Measurements from ENCODE around the gene LIM2.

Gene LIM2

DNA sequence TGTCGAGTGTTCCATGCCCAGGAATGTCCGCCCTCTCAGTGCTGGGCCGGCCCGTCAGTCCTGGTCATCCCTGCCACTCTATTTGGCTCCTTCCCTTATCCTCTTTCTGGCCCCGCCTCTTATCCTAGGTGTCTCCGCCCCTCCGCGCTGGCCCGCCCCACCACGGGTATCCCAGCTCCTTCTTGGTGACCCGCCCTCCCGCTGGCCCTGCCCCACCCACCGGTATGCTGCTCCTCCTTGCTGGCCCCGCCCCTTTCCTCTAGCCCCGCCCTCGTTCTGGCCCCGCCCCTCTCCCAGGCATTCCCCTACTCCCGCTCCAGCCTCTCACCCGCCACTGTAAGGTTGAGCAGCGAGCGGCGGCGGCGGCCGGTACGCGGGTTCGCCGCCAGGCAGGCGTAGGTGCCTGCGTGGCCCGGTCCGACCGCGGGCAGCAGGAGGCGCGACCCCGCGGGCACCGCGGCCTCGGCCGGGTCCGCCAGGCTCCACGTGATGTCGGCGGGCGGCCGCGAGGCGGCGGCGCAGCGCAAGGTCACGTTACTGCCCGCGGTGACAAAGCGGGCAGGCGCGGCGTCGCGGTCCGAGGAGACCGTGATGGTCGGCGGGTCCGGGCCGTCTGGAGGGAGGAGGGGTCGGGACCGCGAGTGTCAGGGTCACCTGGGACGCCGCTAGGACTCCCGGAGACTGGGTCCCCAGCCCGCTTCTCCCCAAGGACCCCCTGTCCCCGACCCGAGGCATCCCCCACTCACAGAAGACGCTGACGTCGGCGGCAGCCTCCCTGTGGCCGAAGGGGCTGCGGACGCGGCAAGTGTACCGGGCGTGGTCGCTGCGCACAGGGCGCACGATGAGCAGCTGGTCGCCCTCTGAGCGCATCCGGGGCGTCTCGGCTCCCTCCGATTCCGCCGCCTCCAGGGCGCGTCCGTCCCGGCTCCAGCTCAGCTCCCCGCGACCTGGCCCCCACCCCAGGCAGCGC lies 47.8 kb downstream of the LIM2 start:
- peak; percentile 97 to 99 for DNase-seq (ENCODE audit: low read depth in 2 of 2)

DNA sequence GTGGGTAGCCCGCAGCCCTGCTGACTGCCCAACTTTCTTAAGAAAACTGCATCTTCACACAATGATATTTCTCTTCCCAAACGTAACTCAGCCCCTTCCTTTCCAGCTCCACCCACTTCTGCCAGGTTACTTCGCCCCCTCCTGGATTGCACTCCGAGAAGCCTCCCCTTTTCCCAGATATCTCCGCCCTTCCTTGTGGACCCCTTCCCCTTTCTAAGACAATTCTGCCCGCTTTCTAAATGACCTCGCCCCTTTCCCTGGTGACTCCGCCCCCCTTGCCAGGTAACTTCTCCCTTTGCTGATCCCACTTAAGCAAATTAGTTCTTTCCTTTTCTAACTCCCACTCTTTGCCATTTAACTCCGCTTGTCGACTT lies 48.5 kb downstream of the LIM2 start:
- DNase-seq (ENCODE audit: low read depth in 2 of 2) = peak; percentile 23 to 32

DNA sequence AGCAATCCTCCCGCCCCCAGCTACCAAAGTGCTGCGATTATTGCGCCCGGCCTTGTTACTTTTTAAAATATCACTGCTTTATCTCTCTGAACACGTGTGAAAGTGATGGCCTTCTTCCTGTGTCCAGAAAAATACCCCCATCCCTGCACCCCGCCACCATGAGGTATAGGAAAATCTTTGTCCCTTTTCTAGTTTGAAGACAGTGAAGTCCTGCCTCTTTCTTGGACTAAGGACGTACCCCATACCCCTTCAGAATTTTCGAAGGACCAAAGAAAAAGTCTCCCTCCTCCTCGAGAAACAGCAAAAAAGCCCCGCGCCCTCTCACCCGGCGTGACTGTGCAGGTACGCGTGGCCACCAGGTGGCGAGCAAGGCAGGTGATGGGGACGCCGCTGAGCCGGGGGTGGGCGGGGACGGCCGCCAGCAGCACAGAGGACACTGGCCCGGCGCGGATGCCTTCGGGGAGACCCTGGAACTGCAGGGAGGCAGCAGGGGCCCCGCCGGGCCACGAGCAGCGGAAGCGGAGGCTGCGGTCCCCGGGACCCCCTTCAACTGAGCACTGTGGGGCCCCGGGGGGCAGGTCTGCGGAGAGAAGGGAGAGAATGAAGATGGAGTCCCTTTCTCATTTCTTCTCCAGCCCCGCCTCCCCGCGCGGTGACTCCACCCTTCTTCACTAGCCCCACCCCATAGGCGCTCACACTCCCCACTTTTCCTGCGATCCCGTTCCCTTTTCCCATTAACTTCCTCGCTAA lies 49.0 kb downstream of the LIM2 start:
- peak; percentile 87 to 88 for DNase-seq (ENCODE audit: low read depth in 2 of 2)

DNA sequence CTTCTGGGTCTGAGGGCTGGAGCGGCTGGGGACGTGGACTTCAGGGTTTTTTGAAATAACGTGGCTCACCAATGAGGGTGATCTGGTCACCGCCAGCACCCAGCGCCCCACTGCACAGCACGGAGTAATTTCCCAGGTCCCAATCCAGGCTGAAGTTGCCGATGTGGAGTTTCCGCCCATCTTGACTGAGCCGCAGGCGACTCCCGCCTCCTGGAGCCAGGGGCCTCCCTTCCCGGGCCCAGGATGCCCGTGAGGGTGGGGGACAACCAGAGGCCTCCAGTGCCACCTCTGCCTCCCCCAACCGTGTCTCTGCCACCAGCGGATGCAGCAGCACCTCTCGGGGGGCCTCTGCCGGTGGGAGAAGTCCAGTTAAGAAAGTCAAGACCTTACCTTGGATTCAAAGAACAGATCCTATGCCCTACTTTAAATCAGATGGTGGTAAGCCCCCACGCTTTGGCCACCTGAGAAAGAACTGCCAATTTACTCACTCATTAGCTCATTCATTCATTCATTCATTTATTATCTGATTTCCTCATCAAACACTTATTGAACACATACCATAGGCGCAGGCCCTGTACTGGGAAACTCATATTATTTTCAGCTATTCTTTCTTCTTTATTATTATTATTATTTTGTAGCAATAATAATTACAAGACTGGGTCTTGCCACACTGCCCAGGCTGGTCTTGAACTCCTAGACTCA lies 49.8 kb downstream of the LIM2 start:
- no peak for DNase-seq (ENCODE audit: low read depth in 2 of 2)

DNA sequence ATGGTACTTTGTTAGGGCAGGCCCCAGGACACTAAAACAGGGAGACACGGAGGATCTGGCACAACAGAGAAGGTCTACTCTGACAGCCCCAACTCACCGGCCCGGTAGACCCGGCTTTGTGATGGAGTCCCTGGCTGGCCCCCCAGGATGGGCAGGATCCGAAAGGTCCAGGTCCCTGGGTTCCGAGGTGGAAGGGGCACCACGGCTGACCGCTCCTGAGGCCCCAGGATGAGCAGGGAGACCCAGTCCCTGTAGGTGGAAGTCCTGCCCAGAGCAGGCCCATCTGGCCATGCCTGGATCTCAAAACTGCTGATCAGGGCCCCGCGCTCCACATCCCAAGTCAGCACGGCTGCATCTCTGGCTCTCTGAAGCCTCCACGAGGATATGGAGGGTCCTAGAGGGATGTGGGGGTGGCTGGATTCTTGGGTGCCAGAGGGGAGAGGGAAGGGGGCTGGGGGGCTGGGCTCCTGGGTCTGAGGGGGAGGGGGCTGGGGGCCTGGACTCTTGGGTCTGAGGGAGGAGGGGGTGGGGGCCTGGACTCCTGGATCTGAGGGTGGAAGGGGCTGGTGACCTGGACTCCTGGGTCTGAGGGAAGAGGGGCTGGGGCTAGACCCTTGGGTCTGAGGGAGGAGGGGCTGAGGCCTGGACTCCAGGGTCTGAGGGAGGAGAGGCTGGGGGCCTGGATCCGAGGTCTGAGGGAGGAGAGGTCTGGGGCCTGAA lies 50.5 kb downstream of the LIM2 start:
- DNase-seq (ENCODE audit: low read depth in 2 of 2) = no peak

DNA sequence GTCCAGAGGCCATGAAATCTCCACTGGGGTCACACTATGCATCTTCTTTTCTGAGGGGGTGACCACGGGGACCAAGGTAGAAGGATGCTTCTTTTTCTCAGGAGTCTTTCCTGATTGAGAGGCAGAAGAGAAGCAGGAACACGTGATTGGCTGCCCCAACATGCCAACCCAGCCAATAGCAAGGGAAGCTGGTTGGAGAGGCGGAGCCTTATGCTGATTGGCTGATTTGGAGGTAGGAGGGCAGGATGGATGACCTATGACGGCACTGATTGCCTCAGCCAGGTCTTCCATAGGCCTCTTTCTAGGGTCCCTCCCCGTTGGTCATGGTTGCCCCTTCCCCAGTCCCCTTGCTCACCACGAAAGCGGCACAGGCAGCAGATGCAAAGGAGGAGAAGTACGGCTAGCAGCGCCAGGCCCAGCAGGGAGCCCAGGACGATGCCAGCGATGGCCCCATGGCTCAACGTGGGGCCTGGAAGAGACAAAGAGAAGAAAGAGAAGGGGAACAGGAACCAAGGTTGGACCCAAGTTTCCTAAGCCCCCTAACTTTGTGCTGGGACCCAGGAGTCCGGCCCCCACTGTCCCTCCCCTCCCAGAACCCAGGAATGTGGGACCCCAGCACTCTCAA lies 53.8 kb downstream of the LIM2 start:
- no peak for DNase-seq (ENCODE audit: low read depth in 2 of 2)

DNA sequence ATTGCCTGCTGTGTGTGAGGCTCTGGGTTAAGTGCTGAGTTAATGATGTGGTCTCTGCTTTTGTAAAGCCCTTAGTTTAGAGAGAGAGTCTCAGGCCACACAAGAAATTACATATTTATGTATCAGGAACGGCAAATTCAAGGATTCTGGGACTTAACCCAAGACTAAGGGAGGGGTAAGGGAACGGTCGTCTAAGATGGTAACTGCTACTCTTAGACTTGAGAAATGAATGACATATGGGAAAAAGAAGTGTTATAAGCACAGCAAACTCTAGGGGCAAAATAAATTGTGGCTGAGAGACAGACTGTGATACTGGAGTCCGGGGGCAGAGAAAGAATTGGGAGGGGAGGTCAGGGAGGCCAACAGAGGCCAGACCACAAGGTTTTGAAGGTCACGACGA lies 56.1 kb downstream of the LIM2 start:
- no peak for DNase-seq (ENCODE audit: low read depth in 2 of 2)

DNA sequence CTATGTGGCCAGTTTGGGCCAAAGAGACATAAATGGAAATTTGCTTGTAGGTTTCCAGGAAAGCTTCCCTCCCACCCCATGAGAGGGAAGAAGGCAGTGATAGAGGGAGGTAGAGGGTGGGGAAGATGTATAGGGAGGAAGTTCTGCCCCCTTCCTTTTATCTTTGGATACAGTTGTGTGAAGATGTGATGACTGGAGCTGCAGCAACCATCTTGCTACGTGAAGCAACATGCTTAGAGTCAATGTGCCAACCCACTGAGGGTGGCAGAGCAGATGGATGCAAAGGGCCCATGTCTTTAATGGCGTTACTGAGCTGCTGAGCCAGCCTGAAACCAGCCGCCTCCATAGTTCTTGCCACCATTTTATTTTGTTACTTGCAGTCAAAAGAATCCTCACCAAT lies 56.6 kb downstream of the LIM2 start:
- DNase-seq (ENCODE audit: low read depth in 2 of 2) = no peak

DNA sequence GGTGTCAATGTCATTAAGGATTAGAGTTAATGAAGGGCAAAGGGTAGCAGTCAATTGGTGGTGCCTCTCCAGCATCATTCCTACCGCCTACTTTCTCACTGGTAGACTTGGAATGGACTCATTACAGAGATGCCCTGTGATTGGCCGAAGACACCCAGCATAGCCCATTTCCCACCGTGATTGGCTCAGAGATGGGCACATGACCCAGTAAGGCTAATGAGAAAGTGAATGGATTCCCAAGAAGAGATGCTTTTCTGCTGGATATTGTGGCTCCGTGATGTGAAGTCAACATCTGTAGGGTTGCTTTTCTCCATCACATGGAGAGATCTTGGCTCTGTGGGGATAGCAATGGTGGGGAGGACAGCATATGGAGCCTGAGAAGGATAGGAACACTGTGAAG lies 57.4 kb downstream of the LIM2 start:
- DNase-seq (ENCODE audit: low read depth in 2 of 2) = no peak

Measured in stimulated activated CD4-positive, alpha-beta T cell treated with anti-CD3 and anti-CD28 coated beads, Interleukin-4, amount 100 ng/mL, for 48 hours (primary cell).